Neural cell (in vitro differentiated cells): ENCODE measurements around the gene FAM118A. TPM values are rescaled to one million over a fixed set of nuclear protein-coding genes. Genes with fewer than 3 reads are reported as not detected.
A peak's percentile ranks its signal among the peaks of the same experiment; 100 is the strongest.
"Not testable (repeated sequence)": the region's sequence is repeated elsewhere in the genome, so short reads cannot be mapped to it uniquely, and the experiment has no call there.

Experiments used
- H2AFZ ChIP-seq: fragments of 200-600, 300-800 bp; sonication (generic), shearing (Covaris generic); 2 replicates; pipeline ENCODE4 v1.6.0; 2014; ENCODE audit warnings: low read depth, mild to moderate bottlenecking, antibody characterized with exemption, low read length, moderate library complexity
- H3F3A ChIP-seq: fragments of 200-600 bp; shearing (Covaris generic); 2 replicates; pipeline ENCODE4 v1.6.1; 2016; ENCODE audit warnings: mild to moderate bottlenecking, moderate library complexity, mixed read lengths, antibody characterized with exemption, low read length; ENCODE audit not compliant: insufficient read depth, poor library complexity, severe bottlenecking
- H3K27ac ChIP-seq: fragments of 200-600, 300-800 bp; sonication (generic), shearing (Covaris generic); 2 replicates; pipeline ENCODE4 v1.5.1; 2014; ENCODE audit warnings: mild to moderate bottlenecking, low read length, moderate library complexity
- H3K27me3 ChIP-seq: fragments of 300-800, 200-600 bp; sonication (generic), shearing (Covaris generic); 2 replicates; pipeline ENCODE4 v1.6.0; 2014; ENCODE audit warnings: mild to moderate bottlenecking, low read depth, low read length, moderate library complexity; ENCODE audit not compliant: insufficient read depth
- H3K36me3 ChIP-seq: fragments of 300-800, 200-600 bp; sonication (generic), shearing (Covaris generic); 2 replicates; pipeline ENCODE4 v1.5.1; 2014; ENCODE audit warnings: mild to moderate bottlenecking, antibody characterized with exemption, low read length, moderate library complexity; ENCODE audit not compliant: insufficient read depth
- H3K4me2 ChIP-seq: fragments of 300-800, 200-600 bp; sonication (generic), shearing (Covaris generic); 2 replicates; pipeline ENCODE4 v1.6.0; 2014; ENCODE audit warnings: mild to moderate bottlenecking, low read length
- H3K4me3 ChIP-seq: fragments of 300-800, 200-600 bp; sonication (generic), shearing (Covaris generic); 2 replicates; pipeline ENCODE4 v1.5.1; 2014; ENCODE audit warnings: mild to moderate bottlenecking, low read length, moderate library complexity
- H3K79me2 ChIP-seq: fragments of 200-600 bp; shearing (Covaris generic); replicated peaks from 2 replicates; pipeline ENCODE4 v1.6.0; 2014; ENCODE audit warnings: mild to moderate bottlenecking, low read length, moderate library complexity; ENCODE audit not compliant: insufficient read depth
- H3K9ac ChIP-seq: fragments of 300-800, 200-600 bp; sonication (generic), shearing (Covaris generic); 2 replicates; pipeline ENCODE4 v1.6.1; 2016; ENCODE audit warnings: mild to moderate bottlenecking, low read length, mixed read lengths
- H3K9me2 ChIP-seq: fragments of 200-600 bp; shearing (Covaris generic); 2 replicates; pipeline ENCODE4 v1.6.1; 2016; ENCODE audit warnings: mild to moderate bottlenecking, low read length, mixed read lengths; ENCODE audit not compliant: insufficient read depth
- H3K9me3 ChIP-seq: fragments of 200-600, 300-800 bp; sonication (generic), shearing (Covaris generic); 2 replicates; pipeline ENCODE4 v1.6.1; 2016; ENCODE audit warnings: mild to moderate bottlenecking, mixed run types, low read length, moderate library complexity, mixed read lengths
- H4K20me1 ChIP-seq: fragments of 200-600 bp; shearing (Covaris generic); 2 replicates; pipeline ENCODE4 v1.6.1; 2016; ENCODE audit warnings: mild to moderate bottlenecking, mixed run types; ENCODE audit not compliant: insufficient read depth
- CTCF ChIP-seq: fragments of 450-650 bp; IDR thresholded peaks from 2 replicates; pipeline ENCODE4 v1.5.1; 2014; ENCODE audit warnings: antibody characterized with exemption, mild to moderate bottlenecking, moderate library complexity; ENCODE audit not compliant: poor library complexity, severe bottlenecking
- EP300 ChIP-seq: fragments of 450-650 bp; conservative IDR thresholded peaks from 2 replicates; pipeline ENCODE4 v1.6.1; 2014; ENCODE audit warnings: antibody characterized with exemption, mild to moderate bottlenecking, moderate library complexity; ENCODE audit not compliant: poor library complexity, severe bottlenecking
- EZH2 ChIP-seq: fragments of 200-600, 300-800 bp; shearing (Covaris generic), sonication (generic); IDR thresholded peaks from 2 replicates; pipeline ENCODE4 v1.6.1; 2014; ENCODE audit warnings: antibody characterized with exemption, low read length, borderline replicate concordance, mild to moderate bottlenecking; ENCODE audit not compliant: insufficient read depth, poor library complexity, severe bottlenecking
- MXI1 ChIP-seq: fragments of 450-650 bp; conservative IDR thresholded peaks from 2 replicates; pipeline ENCODE4 v1.6.1; 2014; ENCODE audit warnings: antibody characterized with exemption, mild to moderate bottlenecking; ENCODE audit not compliant: poor library complexity, severe bottlenecking
- POLR2AphosphoS5 ChIP-seq: IDR thresholded peaks from 2 replicates; pipeline ENCODE4 v1.6.1; 2012
- RAD21 ChIP-seq: fragments of 450-650 bp; conservative IDR thresholded peaks from 2 replicates; pipeline ENCODE4 v1.6.1; 2014; ENCODE audit warnings: antibody characterized with exemption, mild to moderate bottlenecking, moderate library complexity
- SMC3 ChIP-seq: fragments of 450-650 bp; conservative IDR thresholded peaks from 2 replicates; pipeline ENCODE4 v1.6.1; 2014; ENCODE audit warnings: antibody characterized with exemption, mild to moderate bottlenecking, moderate library complexity; ENCODE audit not compliant: poor library complexity
- TAF1 ChIP-seq: IDR thresholded peaks from 2 replicates; pipeline ENCODE4 v1.6.1; 2012; ENCODE audit warnings: low read depth
- polyA minus RNA-seq: library from RNA; depleted of rRNA, polyadenylated mRNA; stranded (reverse); fragments of >200 nt; gene quantifications from 2 replicates; pipeline ENCODE4 v1.2.3, GENCODE V29; 2014
- polyA plus RNA-seq: library from polyadenylated mRNA; depleted of rRNA; stranded (reverse); fragments of >200 nt; gene quantifications from 2 replicates; pipeline ENCODE4 v1.2.3, GENCODE V29; 2014
- TF ChIP-seq, protein P1 (sequence below): IDR thresholded peaks from 2 replicates; pipeline ENCODE4 v1.6.1; 2012; ENCODE audit warnings: borderline replicate concordance

Gene FAM118A
- 8.6 and 9.6 TPM in 2 replicates for polyA plus RNA-seq
- 9.7 and 10.2 TPM in 2 replicates for polyA minus RNA-seq

GRCh38 chr22:45309422-45310227 is at the start of gene FAM118A:
TSS of gene FAM118A (plus strand) at chr22:45309934. CDS start at chr22:45322380, 12,446 bp downstream.
- peak; percentile 77 for TF ChIP-seq MXI1
- TF ChIP-seq EP300, result no peak
- TF ChIP-seq TAF1, result no peak
- peak; percentile 78 for TF ChIP-seq POLR2AphosphoS5
- no peak for TF ChIP-seq RAD21
- no peak for TF ChIP-seq SMC3
- peak; percentile 15 for TF ChIP-seq CTCF
- TF ChIP-seq, protein P1, sequence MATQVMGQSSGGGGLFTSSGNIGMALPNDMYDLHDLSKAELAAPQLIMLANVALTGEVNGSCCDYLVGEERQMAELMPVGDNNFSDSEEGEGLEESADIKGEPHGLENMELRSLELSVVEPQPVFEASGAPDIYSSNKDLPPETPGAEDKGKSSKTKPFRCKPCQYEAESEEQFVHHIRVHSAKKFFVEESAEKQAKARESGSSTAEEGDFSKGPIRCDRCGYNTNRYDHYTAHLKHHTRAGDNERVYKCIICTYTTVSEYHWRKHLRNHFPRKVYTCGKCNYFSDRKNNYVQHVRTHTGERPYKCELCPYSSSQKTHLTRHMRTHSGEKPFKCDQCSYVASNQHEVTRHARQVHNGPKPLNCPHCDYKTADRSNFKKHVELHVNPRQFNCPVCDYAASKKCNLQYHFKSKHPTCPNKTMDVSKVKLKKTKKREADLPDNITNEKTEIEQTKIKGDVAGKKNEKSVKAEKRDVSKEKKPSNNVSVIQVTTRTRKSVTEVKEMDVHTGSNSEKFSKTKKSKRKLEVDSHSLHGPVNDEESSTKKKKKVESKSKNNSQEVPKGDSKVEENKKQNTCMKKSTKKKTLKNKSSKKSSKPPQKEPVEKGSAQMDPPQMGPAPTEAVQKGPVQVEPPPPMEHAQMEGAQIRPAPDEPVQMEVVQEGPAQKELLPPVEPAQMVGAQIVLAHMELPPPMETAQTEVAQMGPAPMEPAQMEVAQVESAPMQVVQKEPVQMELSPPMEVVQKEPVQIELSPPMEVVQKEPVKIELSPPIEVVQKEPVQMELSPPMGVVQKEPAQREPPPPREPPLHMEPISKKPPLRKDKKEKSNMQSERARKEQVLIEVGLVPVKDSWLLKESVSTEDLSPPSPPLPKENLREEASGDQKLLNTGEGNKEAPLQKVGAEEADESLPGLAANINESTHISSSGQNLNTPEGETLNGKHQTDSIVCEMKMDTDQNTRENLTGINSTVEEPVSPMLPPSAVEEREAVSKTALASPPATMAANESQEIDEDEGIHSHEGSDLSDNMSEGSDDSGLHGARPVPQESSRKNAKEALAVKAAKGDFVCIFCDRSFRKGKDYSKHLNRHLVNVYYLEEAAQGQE, result no peak
- no peak for TF ChIP-seq EZH2
- H3K9ac ChIP-seq, result peak within 1 kb of the TSS; percentile 69
- peaks cover 3% of the 10 kb centered on the region for H3K79me2 ChIP-seq
- H3K27ac ChIP-seq, result peak within 1 kb of the TSS; percentile 59
- peak within 1 kb of the TSS; percentile 92 for H3K4me3 ChIP-seq
- no peaks in the 10 kb centered on the region for H3K9me2 ChIP-seq
- H3F3A ChIP-seq, result no peaks in the 10 kb centered on the region
- no peaks in the 10 kb centered on the region for H3K9me3 ChIP-seq
- H4K20me1 ChIP-seq, result no peaks in the 10 kb centered on the region
- H3K36me3 ChIP-seq, result no peaks in the 10 kb centered on the region
- peak within 1 kb of the TSS; percentile 74 for H3K4me2 ChIP-seq
- H3K27me3 ChIP-seq, result no peaks in the 10 kb centered on the region
- H2AFZ ChIP-seq, result peak within 1 kb of the TSS; percentile 97

- H3K27ac ChIP-seq, H3K9me2 ChIP-seq: not testable (repeated sequence)
Measured at GRCh38 chr22:45260395-45260759, 49.4 kb upstream of the FAM118A start.

More at GRCh38 chr22:45260395-45260759, 49.4 kb upstream of the FAM118A start:
- not testable (repeated sequence) for H2AFZ ChIP-seq, H3F3A ChIP-seq, H3K9me3 ChIP-seq, H3K4me2 ChIP-seq, H4K20me1 ChIP-seq, H3K4me3 ChIP-seq, H3K9ac ChIP-seq, H3K27me3 ChIP-seq, H3K79me2 ChIP-seq, H3K36me3 ChIP-seq
